ENCODE results near the gene MYO3B. TPM values are rescaled to one million over a fixed set of nuclear protein-coding genes. Genes with fewer than 3 reads are reported as not detected.
"Not testable (repeated sequence)": the region's sequence is repeated elsewhere in the genome, so short reads cannot be mapped to it uniquely, and the experiment has no call there.

Gene MYO3B
- polyA plus RNA-seq, 1 donor (not counting 4 experiments of a cell fraction or from before 2014, with no cell fraction given), result 4.4 TPM

DNA sequence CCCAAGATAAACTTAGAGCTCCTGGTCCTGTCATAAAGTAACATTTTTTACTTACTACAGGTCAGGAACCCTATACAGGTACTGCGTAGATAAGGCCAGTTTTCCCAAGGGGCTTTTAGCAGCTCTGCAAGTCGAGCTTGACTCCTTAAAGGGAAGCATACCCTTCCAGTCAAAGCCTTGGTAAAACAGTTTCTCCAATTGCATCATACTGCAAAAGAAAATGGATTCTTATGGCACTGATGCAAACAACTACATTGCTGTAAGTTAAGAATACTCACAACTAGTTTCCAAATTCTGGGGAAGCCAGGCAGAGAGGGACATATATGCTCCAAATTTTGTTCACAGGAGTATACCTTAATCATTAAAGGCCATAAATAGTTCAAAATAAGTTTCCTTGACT, 31.0 kb downstream of the MYO3B start:
- DNase-seq (ENCODE audit: low read depth, low spot score) (no peak), FAIRE-seq (no peak)
- no peak for TF ChIP-seq EZH2 (IDR thresholded peaks at IDR 0.05; ENCODE audit: low read length)
- TF ChIP-seq, protein P1, sequence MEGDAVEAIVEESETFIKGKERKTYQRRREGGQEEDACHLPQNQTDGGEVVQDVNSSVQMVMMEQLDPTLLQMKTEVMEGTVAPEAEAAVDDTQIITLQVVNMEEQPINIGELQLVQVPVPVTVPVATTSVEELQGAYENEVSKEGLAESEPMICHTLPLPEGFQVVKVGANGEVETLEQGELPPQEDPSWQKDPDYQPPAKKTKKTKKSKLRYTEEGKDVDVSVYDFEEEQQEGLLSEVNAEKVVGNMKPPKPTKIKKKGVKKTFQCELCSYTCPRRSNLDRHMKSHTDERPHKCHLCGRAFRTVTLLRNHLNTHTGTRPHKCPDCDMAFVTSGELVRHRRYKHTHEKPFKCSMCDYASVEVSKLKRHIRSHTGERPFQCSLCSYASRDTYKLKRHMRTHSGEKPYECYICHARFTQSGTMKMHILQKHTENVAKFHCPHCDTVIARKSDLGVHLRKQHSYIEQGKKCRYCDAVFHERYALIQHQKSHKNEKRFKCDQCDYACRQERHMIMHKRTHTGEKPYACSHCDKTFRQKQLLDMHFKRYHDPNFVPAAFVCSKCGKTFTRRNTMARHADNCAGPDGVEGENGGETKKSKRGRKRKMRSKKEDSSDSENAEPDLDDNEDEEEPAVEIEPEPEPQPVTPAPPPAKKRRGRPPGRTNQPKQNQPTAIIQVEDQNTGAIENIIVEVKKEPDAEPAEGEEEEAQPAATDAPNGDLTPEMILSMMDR (optimal IDR thresholded peaks at IDR 0.05 in 1 of 3, IDR thresholded peaks at IDR 0.05 in 1 of 3, conservative IDR thresholded peaks at IDR 0.05 in 1 of 3; ENCODE audit: extremely low read depth in 1 of 3, insufficient read depth in 2 of 3, low read length in 3 of 3), result no peak
- no peaks in the 10 kb centered on the region for H3K79me2 ChIP-seq (ENCODE audit: control insufficient read depth, insufficient read depth, low read length)
- no peaks in the 10 kb centered on the region for H3K27me3 ChIP-seq (ENCODE audit: control insufficient read depth, extremely low read depth, insufficient read depth, low read length)
- no peaks in the 10 kb centered on the region for H3K4me1 ChIP-seq (ENCODE audit: control insufficient read depth, extremely low read depth, insufficient read depth, low read length)
- no peak overlapping the region for H2AFZ ChIP-seq (ENCODE audit: control insufficient read depth, low read length)
- H3K27ac ChIP-seq (ENCODE audit: control insufficient read depth, insufficient read depth, low read length), result no peak overlapping the region
- H3K4me2 ChIP-seq (ENCODE audit: control insufficient read depth, extremely low read depth, insufficient read depth, low read depth, low read length), result no peak overlapping the region
- no peak overlapping the region for H3K9ac ChIP-seq (ENCODE audit: control insufficient read depth, extremely low read depth, insufficient read depth, low read length)
- H3K36me3 ChIP-seq (ENCODE audit: control insufficient read depth in 2 of 2, extremely low read depth in 1 of 2, insufficient read depth in 2 of 2, low read length in 2 of 2), result no peaks in the 10 kb centered on the region
- dilution Hi-C loops (cut with MboI; ENCODE audit: extremely low pct_ligation_motif_present, low sequenced_read_pairs), result no loop called here
- H4K20me1 ChIP-seq (ENCODE audit: control insufficient read depth, extremely low read depth, insufficient read depth, low read length), result no peaks in the 10 kb centered on the region
- H3K9me3 ChIP-seq (ENCODE audit: control insufficient read depth, low read depth, low read length), result peaks cover 2% of the 10 kb centered on the region
- no peaks in the 10 kb centered on the region for H3K9me1 ChIP-seq (ENCODE audit: control insufficient read depth, extremely low read depth, insufficient read depth, low read length)
- H3K4me3 ChIP-seq (ENCODE audit: control insufficient read depth in 2 of 3, extremely low read depth in 1 of 3, insufficient read depth in 2 of 3, low read depth in 1 of 3, low read length in 3 of 3), result no peak overlapping the region

DNA sequence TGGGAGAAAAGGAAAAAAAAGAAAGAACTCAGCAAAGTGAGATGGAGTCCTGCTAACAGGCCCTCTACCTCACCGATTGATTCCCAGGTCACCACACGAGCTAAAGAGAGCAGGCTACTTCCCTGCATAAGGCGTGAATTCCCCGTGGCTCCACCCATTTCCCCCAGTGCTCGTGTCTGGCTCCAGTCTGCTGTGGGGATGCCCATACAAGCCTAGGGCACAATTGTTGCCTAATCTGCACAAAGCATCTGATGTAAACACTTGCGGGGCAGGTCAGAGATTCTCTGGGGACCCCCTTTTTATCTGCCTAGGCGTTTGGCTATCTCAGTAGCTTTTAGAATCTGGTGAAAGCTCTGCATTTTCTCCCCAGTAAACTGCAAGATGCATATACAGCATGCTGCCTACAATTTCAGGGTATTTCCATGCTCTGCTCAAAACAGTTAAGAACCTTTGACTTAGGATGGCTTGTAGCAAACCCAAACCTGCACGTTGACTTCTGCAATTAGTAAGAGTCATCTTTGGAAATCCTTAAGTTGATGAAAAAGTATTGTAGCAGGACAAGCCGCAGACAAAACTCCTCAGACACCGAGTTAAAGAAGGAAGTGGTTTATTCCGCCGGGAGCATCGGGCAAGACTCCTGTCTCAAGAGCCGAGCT, 34.8 kb downstream of the MYO3B start:
- Histone ChIP-seq H3K27ac (ENCODE audit: control insufficient read depth, insufficient read depth, low read length) (no peak overlapping the region), H3K9ac (ENCODE audit: control insufficient read depth, extremely low read depth, insufficient read depth, low read length) (no peak overlapping the region), H3K4me3 (ENCODE audit: control insufficient read depth in 2 of 3, extremely low read depth in 1 of 3, insufficient read depth in 2 of 3, low read depth in 1 of 3, low read length in 3 of 3) (no peak overlapping the region), H2AFZ (ENCODE audit: control insufficient read depth, low read length) (no peak overlapping the region), H3K4me1 (ENCODE audit: control insufficient read depth, extremely low read depth, insufficient read depth, low read length) (no peaks in the 10 kb centered on the region), H4K20me1 (ENCODE audit: control insufficient read depth, extremely low read depth, insufficient read depth, low read length) (no peaks in the 10 kb centered on the region), H3K79me2 (ENCODE audit: control insufficient read depth, insufficient read depth, low read length) (no peaks in the 10 kb centered on the region), H3K36me3 (ENCODE audit: control insufficient read depth in 2 of 2, extremely low read depth in 1 of 2, insufficient read depth in 2 of 2, low read length in 2 of 2) (peaks cover 0 to 2% of the 10 kb centered on the region in 2 experiments), H3K9me1 (ENCODE audit: control insufficient read depth, extremely low read depth, insufficient read depth, low read length) (no peaks in the 10 kb centered on the region), H3K9me3 (ENCODE audit: control insufficient read depth, low read depth, low read length) (peaks cover under 1% of the 10 kb centered on the region), H3K27me3 (ENCODE audit: control insufficient read depth, extremely low read depth, insufficient read depth, low read length) (no peaks in the 10 kb centered on the region), H3K4me2 (ENCODE audit: control insufficient read depth, extremely low read depth, insufficient read depth, low read depth, low read length) (no peak overlapping the region)
- TF ChIP-seq, protein P1 (optimal IDR thresholded peaks at IDR 0.05 in 1 of 3, IDR thresholded peaks at IDR 0.05 in 1 of 3, conservative IDR thresholded peaks at IDR 0.05 in 1 of 3; ENCODE audit: extremely low read depth in 1 of 3, insufficient read depth in 2 of 3, low read length in 3 of 3), result no peak
- TF ChIP-seq EZH2 (IDR thresholded peaks at IDR 0.05; ENCODE audit: low read length), result no peak
- no peak for FAIRE-seq
- dilution Hi-C loops (cut with MboI; ENCODE audit: extremely low pct_ligation_motif_present, low sequenced_read_pairs), result no loop called here
- DNase-seq (ENCODE audit: low read depth, low spot score), result no peak

DNA sequence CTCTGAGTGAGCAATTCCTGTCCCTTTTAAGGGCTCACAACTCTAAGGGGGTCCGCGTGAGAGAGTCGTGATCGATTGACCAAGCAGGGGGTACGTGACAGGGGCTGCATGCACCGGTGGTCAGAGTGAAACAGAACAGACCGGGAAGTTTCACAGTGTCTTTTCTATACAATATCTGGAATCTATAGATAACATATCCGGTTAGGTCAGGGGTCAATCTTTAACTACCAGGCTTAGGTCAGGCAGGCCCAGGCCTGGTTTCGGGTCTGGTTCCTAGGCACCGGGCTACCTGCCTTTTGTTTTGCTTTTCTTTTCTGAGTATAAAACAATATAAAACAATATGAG, 35.3 kb downstream of the MYO3B start:
- H3K4me1 ChIP-seq (ENCODE audit: control insufficient read depth, extremely low read depth, insufficient read depth, low read length); H3K79me2 ChIP-seq (ENCODE audit: control insufficient read depth, insufficient read depth, low read length); H3K9me3 ChIP-seq (ENCODE audit: control insufficient read depth, low read depth, low read length); H3K27me3 ChIP-seq (ENCODE audit: control insufficient read depth, extremely low read depth, insufficient read depth, low read length); H3K36me3 ChIP-seq (ENCODE audit: control insufficient read depth in 2 of 2, extremely low read depth in 1 of 2, insufficient read depth in 2 of 2, low read length in 2 of 2); H3K27ac ChIP-seq (ENCODE audit: control insufficient read depth, insufficient read depth, low read length); H4K20me1 ChIP-seq (ENCODE audit: control insufficient read depth, extremely low read depth, insufficient read depth, low read length); H3K9me1 ChIP-seq (ENCODE audit: control insufficient read depth, extremely low read depth, insufficient read depth, low read length); dilution Hi-C loops (cut with MboI; ENCODE audit: extremely low pct_ligation_motif_present, low sequenced_read_pairs); DNase-seq (ENCODE audit: low read depth, low spot score); H3K4me2 ChIP-seq (ENCODE audit: control insufficient read depth, extremely low read depth, insufficient read depth, low read depth, low read length); H3K9ac ChIP-seq (ENCODE audit: control insufficient read depth, extremely low read depth, insufficient read depth, low read length); H2AFZ ChIP-seq (ENCODE audit: control insufficient read depth, low read length); H3K4me3 ChIP-seq (ENCODE audit: control insufficient read depth in 2 of 3, extremely low read depth in 1 of 3, insufficient read depth in 2 of 3, low read depth in 1 of 3, low read length in 3 of 3); FAIRE-seq: not testable (repeated sequence)
